Measurements from ENCODE around the gene STXBP6. TPM values are rescaled to one million over a fixed set of nuclear protein-coding genes. Genes with fewer than 3 reads are reported as not detected.

Gene STXBP6
- total RNA-seq, 1 donor from 2014 or later = not detected

GRCh38 chr14:25052385-25052784 lies 2.4 kb upstream of the STXBP6 start:
- intact Hi-C loops (cut with micrococcal nuclease) = no loop called here

GRCh38 chr14:25050269-25051150 lies 563 bp upstream of the STXBP6 start:
- intact Hi-C loops (cut with micrococcal nuclease) = no loop called here

GRCh38 chr14:25049093-25049567 lies 817 bp downstream of the STXBP6 start:
- intact Hi-C loops (cut with micrococcal nuclease) = no loop called here

- intact Hi-C loops (cut with micrococcal nuclease) = no loop called here
Observed at GRCh38 chr14:25048170-25049016, 1.6 kb downstream of the STXBP6 start.

- intact Hi-C loops (cut with micrococcal nuclease) = no loop called here
Observed at GRCh38 chr14:25046301-25046943, 3.5 kb downstream of the STXBP6 start.

GRCh38 chr14:25044106-25044698 lies 5.7 kb downstream of the STXBP6 start:
- intact Hi-C loops (cut with micrococcal nuclease) = no loop called here

- intact Hi-C loops (cut with micrococcal nuclease) = no loop called here
Observed at GRCh38 chr14:25042362-25043299, 7.3 kb downstream of the STXBP6 start.

- intact Hi-C loops (cut with micrococcal nuclease) = no loop called here
Observed at GRCh38 chr14:25041898-25042297, 8.0 kb downstream of the STXBP6 start.

- intact Hi-C loops (cut with micrococcal nuclease) = no loop called here
Observed at GRCh38 chr14:25041484-25041883, 8.5 kb downstream of the STXBP6 start.

- intact Hi-C loops (cut with micrococcal nuclease) = no loop called here
Observed at GRCh38 chr14:25039933-25040332, 10.0 kb downstream of the STXBP6 start.

GRCh38 chr14:25038044-25038668 lies 11.8 kb downstream of the STXBP6 start:
- intact Hi-C loops (cut with micrococcal nuclease) = no loop called here

- intact Hi-C loops (cut with micrococcal nuclease) = no loop called here
Observed at GRCh38 chr14:25037032-25037431, 12.9 kb downstream of the STXBP6 start.

- intact Hi-C loops (cut with micrococcal nuclease) = no loop called here
Observed at GRCh38 chr14:25034803-25035681, 14.9 kb downstream of the STXBP6 start.

- intact Hi-C loops (cut with micrococcal nuclease) = no loop called here
Observed at GRCh38 chr14:25033358-25033757, 16.6 kb downstream of the STXBP6 start.

- intact Hi-C loops (cut with micrococcal nuclease) = no loop called here
Observed at GRCh38 chr14:25032092-25032784, 17.7 kb downstream of the STXBP6 start.

GRCh38 chr14:25026476-25027137 lies 23.3 kb downstream of the STXBP6 start:
- intact Hi-C loops (cut with micrococcal nuclease) = no loop called here

- intact Hi-C loops (cut with micrococcal nuclease) = no loop called here
Observed at GRCh38 chr14:25019892-25020291, 30.1 kb downstream of the STXBP6 start.

Measured in T-helper 2 cell treated with Interferon-gamma antibody and Interleukin-4, amounts not matched to agents 100 ng/mL and 5 ng/mL, for 36 hours (primary cell).